VCaP (cell line): ENCODE data around the gene PNRC1.
"Not testable (repeated sequence)": the region's sequence is repeated elsewhere in the genome, so short reads cannot be mapped to it uniquely, and the experiment has no call there.

ENCODE experiments used
- H3K27ac ChIP-seq: fragments of 450-650 bp; 2 replicates; pipeline ENCODE4 v1.5.1; 2017
- CTCF ChIP-seq: fragments of 450-650 bp; conservative IDR thresholded peaks from 2 replicates; pipeline ENCODE4 v1.5.1; 2017; ENCODE audit warnings: mild to moderate bottlenecking, moderate library complexity

Gene PNRC1

DNA sequence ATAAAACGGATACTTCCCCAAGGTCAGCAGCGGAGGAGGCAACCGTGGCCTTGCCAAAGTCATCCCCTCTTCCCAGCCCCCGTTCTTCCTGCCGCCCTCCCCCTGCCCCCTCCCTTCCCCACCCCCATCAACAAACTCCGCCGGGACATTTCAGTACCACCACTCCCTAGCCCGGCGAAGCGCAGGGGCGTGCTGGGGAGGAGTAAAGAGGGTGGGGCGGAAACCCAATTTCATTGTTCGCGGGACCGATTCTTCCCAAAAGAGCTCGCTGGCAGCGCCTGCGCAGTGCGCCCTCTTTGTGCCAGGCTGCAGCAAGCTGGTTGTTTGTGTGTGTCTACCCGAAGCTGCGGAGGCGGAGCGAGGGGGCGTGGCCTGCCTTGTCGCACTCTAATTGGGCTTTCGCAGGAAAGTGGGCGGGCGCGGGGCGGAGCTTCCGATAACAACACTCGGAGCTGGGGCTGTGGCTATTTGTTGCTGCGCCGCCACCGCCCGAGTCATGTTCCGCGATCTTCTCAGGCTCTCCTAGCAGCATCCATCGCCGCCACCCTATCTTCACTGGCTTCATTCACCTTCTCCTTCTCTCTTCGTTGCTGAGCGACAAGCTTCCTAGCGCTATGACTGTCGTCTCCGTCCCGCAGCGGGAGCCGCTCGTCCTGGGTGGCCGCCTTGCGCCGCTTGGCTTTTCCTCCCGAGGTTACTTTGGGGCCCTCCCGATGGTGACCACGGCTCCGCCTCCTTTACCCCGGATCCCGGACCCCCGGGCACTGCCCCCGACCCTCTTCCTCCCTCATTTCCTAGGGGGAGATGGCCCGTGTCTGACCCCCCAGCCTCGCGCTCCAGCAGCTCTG is at the start of gene PNRC1:
Gene PNRC1 (plus strand): TSS at position 471 of the 848 bp plus-strand sequence. CDS start 144 bp downstream, at position 615.
- H3K27ac ChIP-seq = peak within 1 kb of the TSS; percentile 99
- no peak for TF ChIP-seq CTCF

- no peak overlapping the region for H3K27ac ChIP-seq
- TF ChIP-seq CTCF = peak; percentile 44
Measured at GRCh38 chr6:89032599-89032998, 48.0 kb upstream of the PNRC1 start.

GRCh38 chr6:89033461-89033860 is 47.1 kb upstream of the PNRC1 start:
- no peak overlapping the region for H3K27ac ChIP-seq
- TF ChIP-seq CTCF = no peak

- H3K27ac ChIP-seq = not testable (repeated sequence)
Measured at GRCh38 chr6:89034116-89034515, 46.4 kb upstream of the PNRC1 start.

DNA sequence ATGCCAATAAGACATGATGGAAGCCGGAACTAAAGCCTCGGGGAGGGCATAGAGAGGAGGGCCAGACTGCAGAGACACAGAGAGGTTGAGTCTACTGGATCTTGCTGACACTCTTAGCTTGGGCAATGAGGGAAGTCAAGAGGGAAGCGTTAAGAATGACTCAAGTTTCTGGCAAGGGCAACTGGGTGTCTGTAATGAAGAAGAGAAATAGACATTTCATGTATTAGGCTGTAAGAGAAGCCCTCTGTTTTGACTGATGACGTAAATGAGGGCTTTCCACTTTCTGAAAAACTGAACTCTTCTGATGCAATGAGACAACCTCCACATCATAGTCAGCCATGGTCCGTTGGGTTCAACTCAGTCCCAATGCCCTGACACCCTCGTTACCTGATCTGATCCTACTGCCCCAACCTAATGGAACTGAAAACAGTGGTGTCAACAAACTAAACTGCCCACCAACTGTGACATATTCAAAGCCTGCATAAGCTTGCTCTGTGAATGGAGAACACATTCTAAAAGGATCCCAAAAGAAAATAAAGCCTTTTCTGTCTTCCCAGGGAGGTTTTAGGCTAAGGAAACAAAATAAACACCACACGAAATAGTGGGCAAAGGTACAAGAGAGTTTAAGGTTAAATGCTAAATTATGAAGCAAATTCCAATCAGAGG is 45.8 kb upstream of the PNRC1 start:
- peak overlapping the region; percentile 69 for H3K27ac ChIP-seq
- no peak for TF ChIP-seq CTCF

- H3K27ac ChIP-seq = peak overlapping the region; percentile 69
- no peak for TF ChIP-seq CTCF
Measured at GRCh38 chr6:89035252-89036101, 45.1 kb upstream of the PNRC1 start.

GRCh38 chr6:89037141-89037900 is 43.2 kb upstream of the PNRC1 start:
- no peak for TF ChIP-seq CTCF
- no peak overlapping the region for H3K27ac ChIP-seq

DNA sequence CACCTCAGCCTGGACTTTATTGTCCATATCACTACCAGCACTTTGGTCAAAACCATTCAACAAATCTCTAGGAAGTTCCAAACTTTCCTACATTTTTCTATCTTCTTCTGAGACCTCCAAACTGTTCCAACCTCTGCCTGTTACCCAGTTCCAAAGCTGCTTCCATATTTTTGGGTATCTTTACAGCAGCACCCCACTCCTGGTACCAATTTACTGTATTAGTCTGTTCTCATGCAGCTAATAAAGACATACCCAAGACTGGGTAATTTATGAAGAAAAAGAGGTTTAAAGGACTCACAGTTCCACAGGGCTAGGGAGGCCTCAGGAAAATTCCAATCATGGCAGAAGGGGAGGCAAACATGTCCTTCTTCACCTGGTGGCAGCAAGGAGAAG is 42.7 kb upstream of the PNRC1 start:
- not testable (repeated sequence) for H3K27ac ChIP-seq
